Smooth muscle cell (in vitro differentiated cells): ENCODE measurements around the gene KRT15. TPM values are rescaled to one million over a fixed set of nuclear protein-coding genes. Genes with fewer than 3 reads are reported as not detected.

Experiments used
- DNase-seq: peaks from one replicate; lab custom pipeline; 2025; ENCODE audit not compliant: unreplicated experiment; lab: John Stamatoyannopoulos, UW
- H2AFZ ChIP-seq: fragments of 200-600 bp; sonication (generic); 2 replicates; pipeline ENCODE4 v1.6.0; 2016; ENCODE audit warnings: antibody characterized with exemption, low read depth, mild to moderate bottlenecking
- H3F3A ChIP-seq: fragments of 200-600 bp; sonication (generic); 2 replicates; pipeline ENCODE4 v1.6.0; 2017; ENCODE audit warnings: antibody characterized with exemption, low read depth
- H3K27ac ChIP-seq: fragments of 200-600 bp; sonication (generic); 2 replicates; pipeline ENCODE4 v1.5.1; 2016; ENCODE audit warnings: low read depth, mild to moderate bottlenecking
- H3K27me3 ChIP-seq: fragments of 200-600 bp; sonication (generic); 2 replicates; pipeline ENCODE4 v1.6.1; 2016; ENCODE audit warnings: low read depth, mild to moderate bottlenecking
- H3K36me3 ChIP-seq: fragments of 200-600 bp; sonication (generic); 2 replicates; pipeline ENCODE4 v1.5.1; 2016; ENCODE audit warnings: low read depth
- H3K4me1 ChIP-seq: fragments of 200-600 bp; sonication (generic); 2 replicates; pipeline ENCODE4 v1.5.1; 2016; ENCODE audit warnings: low read depth
- H3K4me2 ChIP-seq: fragments of 200-600 bp; sonication (generic); 2 replicates; pipeline ENCODE4 v1.6.0; 2016; ENCODE audit warnings: mild to moderate bottlenecking
- H3K4me3 ChIP-seq: fragments of 200-600 bp; sonication (generic); 2 replicates; pipeline ENCODE4 v1.5.1; 2016; ENCODE audit warnings: mild to moderate bottlenecking
- H3K79me2 ChIP-seq: fragments of 200-600 bp; sonication (generic); 2 replicates; pipeline ENCODE4 v1.6.0; 2016; ENCODE audit warnings: low read depth, mild to moderate bottlenecking
- H3K9ac ChIP-seq: fragments of 200-600 bp; sonication (generic); 2 replicates; pipeline ENCODE4 v1.6.0; 2016; ENCODE audit warnings: low read depth
- H3K9me3 ChIP-seq: fragments of 200-600 bp; sonication (generic); replicated peaks from 2 replicates; pipeline ENCODE4 v1.5.1; 2016; ENCODE audit warnings: low read depth
- H4K20me1 ChIP-seq: fragments of 200-600 bp; sonication (generic); 2 replicates; pipeline ENCODE4 v1.6.0; 2016; ENCODE audit warnings: low read depth
- CTCF ChIP-seq: fragments of 200-600 bp; sonication (generic); IDR thresholded peaks from 2 replicates; pipeline ENCODE4 v1.5.1; 2017; ENCODE audit warnings: borderline replicate concordance, mild to moderate bottlenecking, antibody characterized with exemption; ENCODE audit not compliant: insufficient read depth, poor library complexity, severe bottlenecking
- WGBS: methylation state at CpG from one replicate; pipeline ENCODE4 v1.1.7; 2016; ENCODE audit warnings: low lambda C conversion rate; 5-methylcytosine and 5-hydroxymethylcytosine counted together
- polyA plus RNA-seq: library from polyadenylated mRNA; unstranded; fragments of >200 nt; fragmentation: Nextera tagmentation; extraction: Ambion mirVana; gene quantifications from 2 replicates; pipeline ENCODE4 v1.2.1, GENCODE V29; 2016
- total RNA-seq: library from RNA; depleted of rRNA; stranded (reverse); fragments of >200 nt; gene quantifications from 2 replicates; pipeline ENCODE4 v1.2.3, GENCODE V29; 2014

KRT15 gene
- total and polyA plus RNA-seq, 2 experiments from 2014 or later, result 0.93 to 1.7 TPM

- H3F3A ChIP-seq, result no peaks in the 10 kb centered on the region
- no peak for TF ChIP-seq CTCF
- no peak for DNase-seq
- WGBS, result 79% methylated on average over 7 of the region's 7 CpGs
- no peak overlapping the region for H3K4me2 ChIP-seq
- H3K27me3 ChIP-seq, result no peaks in the 10 kb centered on the region
- no peaks in the 10 kb centered on the region for H3K4me1 ChIP-seq
- no peak overlapping the region for H2AFZ ChIP-seq
- no peaks in the 10 kb centered on the region for H3K9me3 ChIP-seq
- H3K9ac ChIP-seq, result no peak overlapping the region
- H3K4me3 ChIP-seq, result no peak overlapping the region
- H3K36me3 ChIP-seq, result no peaks in the 10 kb centered on the region
- no peaks in the 10 kb centered on the region for H3K79me2 ChIP-seq
- H4K20me1 ChIP-seq, result no peaks in the 10 kb centered on the region
- H3K27ac ChIP-seq, result no peak overlapping the region
Observed at GRCh38 chr17:41512546-41513167, 6.0 kb downstream of the KRT15 start.

GRCh38 chr17:41511716-41512115, 7.0 kb downstream of the KRT15 start:
- no peaks in the 10 kb centered on the region for H3K79me2 ChIP-seq
- H2AFZ ChIP-seq, result no peak overlapping the region
- no peak for DNase-seq
- TF ChIP-seq CTCF, result no peak
- H3K9me3 ChIP-seq, result no peaks in the 10 kb centered on the region
- H3K4me3 ChIP-seq, result no peak overlapping the region
- 94% methylated on average over 10 of the region's 10 CpGs for WGBS
- H4K20me1 ChIP-seq, result no peaks in the 10 kb centered on the region
- no peaks in the 10 kb centered on the region for H3K4me1 ChIP-seq
- H3K27me3 ChIP-seq, result no peaks in the 10 kb centered on the region
- no peak overlapping the region for H3K9ac ChIP-seq
- no peak overlapping the region for H3K27ac ChIP-seq
- H3K4me2 ChIP-seq, result no peak overlapping the region
- H3K36me3 ChIP-seq, result no peaks in the 10 kb centered on the region
- H3F3A ChIP-seq, result no peaks in the 10 kb centered on the region

GRCh38 chr17:41511116-41511515, 7.6 kb downstream of the KRT15 start:
- 62% methylated on average over 4 of the region's 4 CpGs for WGBS
- H3K4me1 ChIP-seq, result no peaks in the 10 kb centered on the region
- no peaks in the 10 kb centered on the region for H3K79me2 ChIP-seq
- no peaks in the 10 kb centered on the region for H3K9me3 ChIP-seq
- H4K20me1 ChIP-seq, result no peaks in the 10 kb centered on the region
- H3K4me2 ChIP-seq, result no peak overlapping the region
- no peaks in the 10 kb centered on the region for H3K27me3 ChIP-seq
- H3F3A ChIP-seq, result no peaks in the 10 kb centered on the region
- no peak for DNase-seq
- H2AFZ ChIP-seq, result no peak overlapping the region
- no peaks in the 10 kb centered on the region for H3K36me3 ChIP-seq
- no peak overlapping the region for H3K4me3 ChIP-seq
- H3K9ac ChIP-seq, result no peak overlapping the region
- H3K27ac ChIP-seq, result no peak overlapping the region
- no peak for TF ChIP-seq CTCF

GRCh38 chr17:41510251-41511065, 8.2 kb downstream of the KRT15 start:
- Histone ChIP-seq H2AFZ (no peak overlapping the region), H3F3A (no peaks in the 10 kb centered on the region), H4K20me1 (no peaks in the 10 kb centered on the region), H3K27me3 (no peaks in the 10 kb centered on the region), H3K9me3 (no peaks in the 10 kb centered on the region), H3K4me2 (no peak overlapping the region), H3K9ac (no peak overlapping the region), H3K36me3 (no peaks in the 10 kb centered on the region), H3K27ac (no peak overlapping the region), H3K4me1 (no peaks in the 10 kb centered on the region), H3K79me2 (no peaks in the 10 kb centered on the region), H3K4me3 (no peak overlapping the region)
- WGBS, result 91% methylated on average over 7 of the region's 7 CpGs
- TF ChIP-seq CTCF, result no peak
- DNase-seq, result no peak
